Measurements from ENCODE around the gene POC1A.

DNA sequence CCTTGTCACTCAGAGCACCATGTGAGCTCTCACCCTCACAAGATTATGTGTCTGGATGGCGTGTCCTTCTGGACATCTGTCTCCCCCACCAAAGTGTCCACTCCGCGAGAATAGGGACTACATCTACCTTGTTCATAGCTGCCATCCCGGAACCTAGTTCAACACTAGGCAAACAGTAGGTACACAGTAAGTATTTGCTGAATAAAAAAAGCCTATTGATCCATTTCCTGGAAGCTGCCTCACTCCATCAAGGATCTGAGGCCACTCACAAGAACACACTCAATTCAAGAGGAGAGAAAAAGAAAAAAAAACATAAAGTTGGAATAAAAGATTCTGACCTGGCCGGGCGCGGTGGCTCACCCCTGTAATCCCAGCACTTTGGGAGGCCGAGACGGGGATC is 32.5 kb upstream of the POC1A start:
- TF ChIP-seq ZNF274 (IDR thresholded peaks at IDR 0.05; ENCODE audit: low read depth, low read length) (no peak), SUZ12 (IDR thresholded peaks at IDR 0.05; ENCODE audit: extremely low read depth, insufficient read depth, insufficient read length) (no peak), YY1 (IDR thresholded peaks at IDR 0.05; ENCODE audit: insufficient read depth, insufficient read length) (no peak)

Measured in NT2/D1 (cell line).